Renal pelvis (tissue), 4 donors: ENCODE measurements around the gene PRDX2. TPM values are rescaled to one million over a fixed set of nuclear protein-coding genes. Genes with fewer than 3 reads are reported as not detected.

Experiments used
- DNase-seq: peaks from one replicate; pipeline ENCODE4 v3.0.0-alpha.2; 2013
- polyA plus RNA-seq, 3 donors: library from polyadenylated mRNA; unstranded; fragments of 120-200 nt; gene quantifications; one replicate each; pipeline ENCODE4 v1.2.1, GENCODE V29; 2013; ENCODE audit not compliant: insufficient read length in 3 of 3

Gene PRDX2
- polyA plus RNA-seq, 3 donors, result 303 to 365 (median 345) TPM

DNA sequence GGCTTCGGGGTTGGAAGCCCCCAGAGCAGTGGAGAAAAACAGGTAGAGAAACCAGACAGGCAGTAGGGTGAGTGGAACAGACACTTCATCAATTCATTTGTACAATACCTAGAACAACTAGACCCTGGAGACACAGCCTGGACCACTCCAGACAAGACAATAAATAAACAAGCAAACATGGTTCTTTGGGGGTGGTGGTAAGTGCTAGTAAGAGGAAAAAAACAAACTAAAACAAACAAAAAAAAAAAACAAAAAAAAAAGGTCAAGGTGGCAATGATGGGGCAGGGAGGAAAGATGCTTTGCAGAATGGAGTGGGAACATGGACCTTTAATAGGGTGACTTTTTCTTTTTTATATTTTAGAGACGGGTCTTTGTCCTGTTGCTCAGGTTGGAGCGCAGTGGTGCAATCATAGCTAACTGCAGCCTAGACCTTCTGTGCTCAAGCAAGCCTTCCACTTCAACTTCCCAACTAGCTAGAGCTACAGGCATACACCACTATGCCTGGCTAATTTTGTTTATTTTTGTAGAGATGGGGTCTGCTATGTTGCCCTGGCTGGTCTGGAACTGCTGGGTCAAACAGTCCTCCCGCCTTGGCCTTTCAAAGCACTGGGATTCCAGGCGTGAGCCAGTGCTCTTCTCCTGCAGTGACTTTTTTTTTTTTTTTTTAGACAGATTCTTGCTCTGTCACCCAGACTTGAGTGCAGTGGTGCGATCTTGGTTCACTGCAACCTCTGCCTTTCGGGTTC, 7.2 kb downstream of the PRDX2 start:
- no peak for DNase-seq

DNA sequence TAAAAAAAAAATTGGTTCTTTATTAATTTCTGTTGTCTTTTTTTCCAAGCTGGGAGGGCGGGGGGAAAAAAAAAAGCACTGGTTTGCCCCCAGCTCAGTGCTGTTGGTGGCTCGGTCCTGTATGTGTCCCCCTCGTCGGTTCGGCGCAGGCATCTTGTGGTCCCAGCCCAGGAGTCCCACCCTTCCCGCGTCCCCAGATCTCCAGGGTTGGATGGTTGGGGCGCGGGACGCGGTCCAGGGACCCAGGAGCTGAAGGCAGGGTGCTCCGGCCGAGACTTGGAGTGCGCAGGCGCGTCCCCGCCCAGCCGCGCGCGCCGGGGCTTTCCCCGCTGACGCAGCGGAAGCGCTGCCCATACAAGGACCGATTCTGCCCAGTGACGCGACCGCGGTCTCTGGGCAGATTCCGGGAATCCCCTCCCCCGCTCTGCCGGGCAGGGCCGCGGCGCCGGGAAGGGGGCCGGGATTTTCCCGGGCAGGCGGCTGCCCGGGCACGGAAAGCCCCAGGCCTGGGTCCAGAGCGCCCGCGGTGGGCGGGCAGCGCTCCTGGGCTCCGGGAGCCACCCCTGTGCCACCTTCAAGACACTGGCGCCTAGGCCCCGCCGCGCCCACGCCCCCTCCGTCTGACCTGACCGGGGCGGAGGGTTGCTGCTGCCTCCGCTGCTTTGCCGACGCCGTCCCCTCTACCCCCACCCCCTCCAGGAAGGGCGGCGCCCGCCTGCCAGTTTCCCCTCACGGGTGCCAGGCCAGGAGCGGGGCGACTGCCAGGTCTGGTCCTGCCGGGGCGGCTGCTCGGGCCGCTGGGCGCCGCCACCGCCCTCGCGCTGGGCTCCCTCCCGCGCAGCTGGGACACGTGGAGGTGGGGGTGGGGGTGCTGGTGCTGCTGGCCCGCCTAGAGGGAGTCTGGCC, 8.1 kb downstream of the PRDX2 start:
- peak; percentile 93 for DNase-seq

- no peak for DNase-seq
These were observed 8.7 kb downstream of the PRDX2 start for GRCh38 chr19:12792853-12793289.

GRCh38 chr19:12792051-12792852, 9.3 kb downstream of the PRDX2 start:
- no peak for DNase-seq

- peak; percentile 95 for DNase-seq
These were observed 10.1 kb downstream of the PRDX2 start, which contains the start of gene JUNB for GRCh38 chr19:12791345-12792050. Gene JUNB, plus strand, starts transcription at chr19:12791486. Its CDS starts 286 bp downstream, at chr19:12791772.

GRCh38 chr19:12790628-12791344, 10.8 kb downstream of the PRDX2 start:
- DNase-seq, result no peak

GRCh38 chr19:12789904-12790619, 11.5 kb downstream of the PRDX2 start:
- DNase-seq, result peak; percentile 95

DNA sequence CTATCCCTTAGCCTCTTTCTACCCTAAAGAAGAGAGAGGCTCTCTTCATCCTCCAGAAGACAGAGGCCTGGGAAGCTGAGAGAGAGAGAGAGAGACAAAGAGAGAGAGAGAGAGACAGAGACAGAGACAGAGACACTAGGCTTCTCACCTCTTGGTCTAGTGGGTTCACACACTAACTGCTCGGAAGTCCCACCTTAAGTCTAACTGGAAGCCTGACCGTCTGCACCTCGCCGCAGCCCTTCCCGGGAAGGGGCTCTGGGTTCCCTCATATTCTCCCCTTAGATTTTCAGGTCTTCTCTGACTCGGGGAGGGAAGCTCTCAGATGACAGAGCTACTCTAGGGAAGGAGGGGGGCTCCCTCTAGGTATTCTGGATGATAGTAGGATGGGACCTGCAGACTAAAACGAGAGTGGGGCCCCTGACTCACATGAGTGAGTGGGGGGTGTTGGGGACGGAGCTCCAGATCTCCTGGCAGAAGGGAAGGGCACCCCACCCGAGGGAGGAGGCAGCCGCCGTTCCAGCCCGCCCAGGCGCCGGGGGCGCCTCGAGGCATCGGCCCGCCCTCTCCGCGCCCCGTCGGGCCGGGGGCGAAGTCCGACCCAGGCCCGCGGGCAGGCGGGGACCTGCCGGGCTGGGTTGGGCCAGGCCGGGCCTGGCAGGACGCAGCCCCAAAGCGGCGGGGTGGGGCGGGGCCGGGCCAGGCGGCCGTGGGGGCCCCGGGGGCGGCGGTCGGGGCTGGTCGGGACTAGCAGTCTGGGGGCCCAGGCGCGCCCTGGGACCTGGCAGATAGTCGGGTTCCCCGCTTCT, 12.3 kb downstream of the PRDX2 start:
- no peak for DNase-seq

DNA sequence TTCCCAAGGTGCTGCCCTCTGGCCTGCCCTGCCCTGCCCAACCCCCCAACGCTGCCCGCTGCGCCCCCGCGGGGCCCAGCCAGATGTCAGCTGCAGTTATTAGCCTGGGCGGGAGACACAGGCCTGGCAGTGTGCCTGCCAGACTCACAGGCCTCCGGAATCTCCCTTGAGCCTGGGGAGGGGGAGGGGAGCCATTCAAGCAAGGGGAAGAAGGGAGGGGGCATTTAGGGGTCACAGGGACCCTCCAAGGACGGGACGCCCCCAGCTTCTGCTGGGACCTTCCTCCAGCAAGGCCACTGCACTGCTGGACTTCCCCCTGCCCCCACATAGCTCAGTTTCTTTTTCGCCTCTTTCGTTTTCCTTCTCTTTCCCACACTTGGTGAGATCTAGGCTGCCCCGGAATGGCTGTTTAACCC, 12.9 kb downstream of the PRDX2 start:
- DNase-seq, result no peak

DNA sequence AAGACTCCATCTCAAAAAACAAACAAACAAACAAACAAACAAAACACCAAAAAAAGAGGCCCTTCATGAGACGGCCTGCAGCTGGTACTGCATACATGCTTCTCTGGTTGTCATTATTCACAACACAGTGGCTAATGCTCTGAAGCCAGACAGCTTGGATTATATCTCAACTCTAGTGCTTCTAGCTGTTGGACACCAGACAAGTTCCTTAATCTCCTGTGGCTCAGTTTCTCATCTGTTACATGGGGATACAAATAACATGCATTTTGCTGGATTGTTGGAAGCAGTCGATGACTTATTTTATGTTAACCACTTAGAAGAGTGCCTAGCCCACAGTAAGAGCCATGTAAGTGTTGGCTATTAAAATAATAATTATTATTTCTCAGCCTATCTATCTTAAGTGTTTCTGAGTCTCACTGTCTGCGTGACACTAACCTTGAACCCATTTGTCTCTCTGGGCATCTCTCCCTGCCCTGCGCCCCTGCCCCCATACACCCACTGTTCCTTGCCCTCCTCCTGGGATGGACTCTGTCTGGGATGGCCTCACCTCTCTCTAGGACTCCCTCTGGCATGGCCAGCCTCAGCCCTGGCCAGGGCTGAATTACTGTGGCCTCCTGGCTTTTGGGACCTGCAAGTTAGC, 13.4 kb downstream of the PRDX2 start:
- DNase-seq, result no peak

DNA sequence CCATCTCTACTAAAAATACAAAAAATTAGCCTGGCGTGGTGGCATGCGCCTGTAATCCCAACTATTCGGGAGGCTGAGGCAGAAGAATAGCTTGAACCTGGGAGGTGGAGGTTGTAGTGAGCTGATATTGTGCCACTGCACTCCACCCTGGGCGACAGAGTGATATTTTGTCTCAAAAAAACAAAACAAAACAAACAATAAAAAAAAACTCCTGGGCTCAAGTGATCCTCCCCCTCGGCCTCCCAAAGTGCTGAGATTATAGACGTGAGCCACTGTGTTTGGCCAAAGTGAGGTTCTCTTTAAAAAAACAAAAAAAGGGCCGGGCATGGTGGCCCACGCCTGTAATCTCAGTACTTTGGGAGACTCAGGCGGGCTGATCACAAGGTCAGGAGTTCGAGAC, 14.1 kb downstream of the PRDX2 start:
- no peak for DNase-seq

DNA sequence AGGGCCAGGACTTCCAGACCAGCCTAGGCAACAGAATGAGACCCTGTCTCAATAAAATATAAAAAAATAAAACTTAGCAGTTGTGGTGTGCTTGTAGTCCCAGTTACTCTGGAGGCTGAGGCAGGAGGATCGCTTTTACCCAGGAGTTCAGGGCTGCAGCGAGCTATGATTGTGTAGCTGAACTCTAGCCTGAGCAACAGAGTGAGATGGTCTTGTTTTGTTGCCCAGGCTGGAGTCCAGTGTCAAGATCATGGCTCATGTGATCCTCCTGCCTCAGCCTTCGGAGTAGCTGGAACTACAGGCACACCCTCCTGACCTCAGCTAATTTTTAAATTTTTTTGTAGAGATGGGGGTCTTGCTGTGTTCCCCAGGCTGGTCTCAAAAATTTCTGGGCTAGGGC, 14.6 kb downstream of the PRDX2 start:
- no peak for DNase-seq

- no peak for DNase-seq
These were observed 15.3 kb downstream of the PRDX2 start for GRCh38 chr19:12786141-12786870.

- DNase-seq, result no peak
These were observed 16.1 kb downstream of the PRDX2 start for GRCh38 chr19:12785431-12786031.

GRCh38 chr19:12784871-12785430, 16.6 kb downstream of the PRDX2 start:
- DNase-seq, result no peak

DNA sequence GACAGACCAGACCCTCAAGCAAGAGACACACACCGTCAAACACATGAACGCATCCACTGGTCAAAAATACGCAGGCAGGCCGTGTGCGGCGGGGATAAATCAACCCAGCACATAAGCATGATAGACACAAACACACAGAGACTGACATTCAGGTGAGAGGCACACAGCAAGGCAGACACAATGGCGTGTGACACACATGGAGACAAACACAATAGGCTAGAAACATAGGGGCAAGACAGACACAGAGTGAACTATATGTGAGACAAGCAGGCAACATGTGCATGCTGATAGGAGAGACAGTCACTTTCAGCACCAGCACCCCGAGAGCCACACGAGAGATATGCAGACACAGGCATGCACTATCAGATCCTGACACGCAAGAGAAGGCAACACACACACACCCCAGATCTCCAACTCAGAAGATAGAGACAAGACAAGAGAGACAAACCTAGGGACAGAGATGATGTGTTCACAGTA, 17.2 kb downstream of the PRDX2 start:
- DNase-seq, result no peak

DNA sequence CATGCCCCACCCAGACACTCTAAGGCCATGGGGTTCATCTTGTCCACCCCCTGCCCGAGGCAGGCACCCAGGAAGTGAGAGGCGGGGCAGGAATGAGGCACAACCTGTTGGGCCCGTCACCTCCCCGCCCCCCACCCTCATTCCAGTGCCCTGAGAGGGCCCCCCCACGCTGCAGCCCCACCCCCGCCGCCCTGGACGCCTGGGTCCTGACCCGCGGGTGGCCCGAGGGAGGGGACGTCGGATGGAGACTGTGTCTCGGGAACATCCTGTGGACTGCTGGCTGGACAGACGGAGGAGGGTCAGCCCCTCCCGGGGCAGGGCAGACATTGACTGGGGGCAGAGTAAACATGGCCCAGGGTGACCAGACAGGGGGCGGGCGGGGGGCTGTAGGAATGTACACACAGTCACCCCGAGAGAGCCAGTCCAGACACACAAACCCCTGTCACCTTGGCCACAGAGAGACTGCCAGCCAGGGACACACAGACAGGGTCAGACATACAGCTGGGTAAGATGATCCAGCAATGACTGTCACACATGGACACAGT, 17.7 kb downstream of the PRDX2 start:
- DNase-seq, result no peak
